ENCODE data around the gene PRKRA. TPM values are rescaled to one million over a fixed set of nuclear protein-coding genes. Genes with fewer than 3 reads are reported as not detected.

Gene PRKRA
- total and polyA plus RNA-seq, 2 of the 13 experiments (the other 11 are each of a cell fraction or from before 2014, with no cell fraction given) = 53.1 to 74.7 TPM

DNA sequence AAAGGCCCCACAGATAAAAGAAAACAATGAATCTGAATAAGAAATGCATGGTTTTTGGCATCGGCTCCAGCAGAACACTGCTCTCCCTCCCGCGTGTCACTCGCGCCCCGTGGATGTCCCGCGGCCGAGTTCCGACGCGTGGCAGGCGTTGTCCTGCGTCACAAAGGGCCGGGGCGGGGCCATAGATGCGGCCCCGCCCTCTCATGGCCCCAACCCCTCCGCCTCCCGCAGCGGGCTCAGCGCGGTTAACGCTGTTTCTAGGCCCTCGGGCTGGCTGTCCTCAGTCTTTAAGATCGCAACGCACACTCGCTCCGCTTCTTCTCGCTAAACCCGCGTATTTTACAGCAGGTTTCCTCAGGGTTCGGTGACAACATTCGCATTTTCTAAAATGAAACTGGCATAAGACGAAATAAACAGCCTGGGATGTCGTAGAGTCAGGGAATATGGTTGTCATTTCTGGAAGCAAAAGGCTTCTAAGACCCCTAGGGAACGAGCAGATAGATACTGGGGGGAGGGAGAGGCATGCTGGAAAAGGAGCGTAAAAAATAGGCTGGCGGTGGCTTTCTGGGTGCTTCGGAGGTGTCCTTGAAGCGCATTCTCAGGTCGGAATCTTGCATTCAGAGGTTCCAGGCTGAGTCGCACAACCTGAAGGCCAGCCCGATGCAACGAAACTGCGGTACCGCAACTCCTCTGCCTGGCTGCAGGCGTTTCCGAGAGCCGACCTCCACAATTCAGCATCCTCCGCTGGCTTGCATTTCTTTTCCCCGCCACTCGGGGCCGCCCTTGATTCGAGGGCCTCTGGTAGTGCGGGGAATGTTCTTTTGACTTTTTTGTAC, 27.7 kb upstream of the PRKRA start, which contains the start of gene FKBP7 (continued):
- TF ChIP-seq CEBPG (CRISPR knock-in tag; IDR thresholded peaks at IDR 0.05) (0 out of 2 replicates have a peak, but pooled peaks have one; percentile 18), ZNF160 (CRISPR knock-in tag; IDR thresholded peaks at IDR 0.05) (no peak), ZNF644 (CRISPR knock-in tag; IDR thresholded peaks at IDR 0.05; ENCODE audit: low read depth) (no peak; the same call in 1 of the 2 replicates), MEIS2 (CRISPR knock-in tag; IDR thresholded peaks at IDR 0.05) (peak; percentile 78; the same call in 1 of the 2 replicates), HMG20A (CRISPR knock-in tag; IDR thresholded peaks at IDR 0.05; ENCODE audit: borderline replicate concordance) (peak; percentile 60; the same call in 1 of the 2 replicates), ZNF746 (CRISPR knock-in tag; IDR thresholded peaks at IDR 0.05) (peak; percentile 17; the same call in 1 of the 2 replicates), ATF2 (CRISPR knock-in tag; IDR thresholded peaks at IDR 0.05) (peak; percentile 24; the same call in 1 of the 2 replicates), DMAP1 (CRISPR knock-in tag; IDR thresholded peaks at IDR 0.05) (peak; percentile 87; the same call in 1 of the 2 replicates), ZBED4 (CRISPR knock-in tag; IDR thresholded peaks at IDR 0.05; ENCODE audit: borderline replicate concordance) (no peak), ZMYM4 (CRISPR knock-in tag; IDR thresholded peaks at IDR 0.05) (peak; percentile 86), CENPBD1 (CRISPR knock-in tag; IDR thresholded peaks at IDR 0.05; ENCODE audit: borderline replicate concordance, low read depth) (no peak), ELF3 (CRISPR knock-in tag; IDR thresholded peaks at IDR 0.05) (peak; percentile 76), MIXL1 (CRISPR knock-in tag; IDR thresholded peaks at IDR 0.05) (peak; percentile 51; the same call in 1 of the 2 replicates), ZFP82 (CRISPR knock-in tag; IDR thresholded peaks at IDR 0.05; ENCODE audit: borderline replicate concordance) (peak; percentile 83; the same call in 1 of the 2 replicates), SRSF4 (IDR thresholded peaks at IDR 0.05; ENCODE audit: low read depth, low read length, poor library complexity, severe bottlenecking) (no peak), PHF21A (CRISPR knock-in tag; IDR thresholded peaks at IDR 0.05) (no peak), MIER2 (CRISPR knock-in tag; IDR thresholded peaks at IDR 0.05) (peak; percentile 33; the same call in 1 of the 2 replicates), SNRNP70 (IDR thresholded peaks at IDR 0.05; ENCODE audit: low read depth, low read length) (no peak), HMGA1 (CRISPR knock-in tag; conservative IDR thresholded peaks at IDR 0.05) (no peak), NFATC3 (CRISPR knock-in tag; IDR thresholded peaks at IDR 0.05) (0 out of 2 replicates have a peak, but pooled peaks have one; percentile 14)
- TF ChIP-seq, protein P1, sequence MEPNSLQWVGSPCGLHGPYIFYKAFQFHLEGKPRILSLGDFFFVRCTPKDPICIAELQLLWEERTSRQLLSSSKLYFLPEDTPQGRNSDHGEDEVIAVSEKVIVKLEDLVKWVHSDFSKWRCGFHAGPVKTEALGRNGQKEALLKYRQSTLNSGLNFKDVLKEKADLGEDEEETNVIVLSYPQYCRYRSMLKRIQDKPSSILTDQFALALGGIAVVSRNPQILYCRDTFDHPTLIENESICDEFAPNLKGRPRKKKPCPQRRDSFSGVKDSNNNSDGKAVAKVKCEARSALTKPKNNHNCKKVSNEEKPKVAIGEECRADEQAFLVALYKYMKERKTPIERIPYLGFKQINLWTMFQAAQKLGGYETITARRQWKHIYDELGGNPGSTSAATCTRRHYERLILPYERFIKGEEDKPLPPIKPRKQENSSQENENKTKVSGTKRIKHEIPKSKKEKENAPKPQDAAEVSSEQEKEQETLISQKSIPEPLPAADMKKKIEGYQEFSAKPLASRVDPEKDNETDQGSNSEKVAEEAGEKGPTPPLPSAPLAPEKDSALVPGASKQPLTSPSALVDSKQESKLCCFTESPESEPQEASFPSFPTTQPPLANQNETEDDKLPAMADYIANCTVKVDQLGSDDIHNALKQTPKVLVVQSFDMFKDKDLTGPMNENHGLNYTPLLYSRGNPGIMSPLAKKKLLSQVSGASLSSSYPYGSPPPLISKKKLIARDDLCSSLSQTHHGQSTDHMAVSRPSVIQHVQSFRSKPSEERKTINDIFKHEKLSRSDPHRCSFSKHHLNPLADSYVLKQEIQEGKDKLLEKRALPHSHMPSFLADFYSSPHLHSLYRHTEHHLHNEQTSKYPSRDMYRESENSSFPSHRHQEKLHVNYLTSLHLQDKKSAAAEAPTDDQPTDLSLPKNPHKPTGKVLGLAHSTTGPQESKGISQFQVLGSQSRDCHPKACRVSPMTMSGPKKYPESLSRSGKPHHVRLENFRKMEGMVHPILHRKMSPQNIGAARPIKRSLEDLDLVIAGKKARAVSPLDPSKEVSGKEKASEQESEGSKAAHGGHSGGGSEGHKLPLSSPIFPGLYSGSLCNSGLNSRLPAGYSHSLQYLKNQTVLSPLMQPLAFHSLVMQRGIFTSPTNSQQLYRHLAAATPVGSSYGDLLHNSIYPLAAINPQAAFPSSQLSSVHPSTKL (CRISPR knock-in tag; IDR thresholded peaks at IDR 0.05) = peak; percentile 75
